Spinal cord (tissue), 10 donors: ENCODE results near the gene HIP1R. TPM values are rescaled to one million over a fixed set of nuclear protein-coding genes. Genes with fewer than 3 reads are reported as not detected.

ENCODE experiments used
- DNase-seq, 6 donors: peaks; one replicate each; pipeline versions ENCODE4 v3.0.0 to v3.0.0-alpha.2; 2013 to 2015; ENCODE audit warnings: low spot score in 6 of 6, low read depth in 4 of 6
- H3K27ac ChIP-seq: one replicate; pipeline ENCODE4 v1.5.1; 2013; ENCODE audit warnings: low read depth, low read length, control low read depth
- H3K27me3 ChIP-seq: one replicate; pipeline ENCODE4 v1.6.1; 2013; ENCODE audit warnings: low read length; ENCODE audit not compliant: control insufficient read depth, insufficient read depth
- H3K36me3 ChIP-seq: one replicate; pipeline ENCODE4 v1.6.1; 2013; ENCODE audit warnings: low read length; ENCODE audit not compliant: control insufficient read depth, insufficient read depth
- H3K4me1 ChIP-seq: one replicate; pipeline ENCODE4 v1.6.1; 2013; ENCODE audit warnings: low read length; ENCODE audit not compliant: control insufficient read depth, insufficient read depth
- H3K4me3 ChIP-seq: one replicate; pipeline ENCODE4 v1.5.1; 2013; ENCODE audit warnings: low read depth, low read length, control low read depth
- H3K9me3 ChIP-seq: one replicate; pipeline ENCODE4 v1.6.1; 2013; ENCODE audit warnings: low read length; ENCODE audit not compliant: control insufficient read depth, insufficient read depth
- WGBS: methylation state at CpG from one replicate; pipeline ENCODE4 v1.1.5; 2013; ENCODE audit warnings: missing lambda C conversion rate; ENCODE audit not compliant: insufficient coverage; 5-methylcytosine and 5-hydroxymethylcytosine counted together
- polyA plus RNA-seq, 2 donors: library from polyadenylated mRNA; unstranded; fragments of 120-200 nt; gene quantifications; one replicate each; pipeline ENCODE4 v1.2.1, GENCODE V29; 2013; ENCODE audit not compliant: insufficient read length in 2 of 2
- total RNA-seq, 2 donors: library from RNA; depleted of rRNA in 1 of 2; stranded (reverse); fragments of 120-200 nt in 1 of 2; fragments of >200 nt in 1 of 2; gene quantifications; one replicate each; pipeline versions ENCODE4 v1.2.3 to v1.2.4, GENCODE V29; 2013 to 2014
- donor health status: healthy.

HIP1R gene
- total and polyA plus RNA-seq, 4 donors, result 37.5 to 71.4 (median 49.8) TPM

GRCh38 chr12:122860854-122861586 is 25.8 kb downstream of the HIP1R start:
- H3K36me3 ChIP-seq, result peaks cover 92% of the 10 kb centered on the region
- WGBS, result 86% methylated on average over 19 of the region's 23 CpGs
- peaks cover 40% of the 10 kb centered on the region for H3K4me1 ChIP-seq
- H3K27me3 ChIP-seq, result no peaks in the 10 kb centered on the region
- no peaks in the 10 kb centered on the region for H3K9me3 ChIP-seq
- H3K27ac ChIP-seq, result no peak overlapping the region
- no peak for DNase-seq
- no peak overlapping the region for H3K4me3 ChIP-seq

GRCh38 chr12:122861587-122861970 is 26.3 kb downstream of the HIP1R start:
- H3K27ac ChIP-seq, result no peak overlapping the region
- no peak overlapping the region for H3K4me3 ChIP-seq
- 66% methylated on average over 3 of the region's 5 CpGs for WGBS
- H3K4me1 ChIP-seq, result peaks cover 40% of the 10 kb centered on the region
- no peak for DNase-seq
- H3K36me3 ChIP-seq, result peaks cover 92% of the 10 kb centered on the region
- no peaks in the 10 kb centered on the region for H3K9me3 ChIP-seq
- no peaks in the 10 kb centered on the region for H3K27me3 ChIP-seq

- Histone ChIP-seq H3K27ac (no peak overlapping the region), H3K27me3 (no peaks in the 10 kb centered on the region), H3K36me3 (peaks cover 92% of the 10 kb centered on the region), H3K4me3 (no peak overlapping the region), H3K9me3 (no peaks in the 10 kb centered on the region), H3K4me1 (peaks cover 40% of the 10 kb centered on the region)
- DNase-seq, result no peak
- WGBS, result 73% methylated on average over 20 of the region's 20 CpGs
Observed at GRCh38 chr12:122862110-122862634, 26.9 kb downstream of the HIP1R start.

DNA sequence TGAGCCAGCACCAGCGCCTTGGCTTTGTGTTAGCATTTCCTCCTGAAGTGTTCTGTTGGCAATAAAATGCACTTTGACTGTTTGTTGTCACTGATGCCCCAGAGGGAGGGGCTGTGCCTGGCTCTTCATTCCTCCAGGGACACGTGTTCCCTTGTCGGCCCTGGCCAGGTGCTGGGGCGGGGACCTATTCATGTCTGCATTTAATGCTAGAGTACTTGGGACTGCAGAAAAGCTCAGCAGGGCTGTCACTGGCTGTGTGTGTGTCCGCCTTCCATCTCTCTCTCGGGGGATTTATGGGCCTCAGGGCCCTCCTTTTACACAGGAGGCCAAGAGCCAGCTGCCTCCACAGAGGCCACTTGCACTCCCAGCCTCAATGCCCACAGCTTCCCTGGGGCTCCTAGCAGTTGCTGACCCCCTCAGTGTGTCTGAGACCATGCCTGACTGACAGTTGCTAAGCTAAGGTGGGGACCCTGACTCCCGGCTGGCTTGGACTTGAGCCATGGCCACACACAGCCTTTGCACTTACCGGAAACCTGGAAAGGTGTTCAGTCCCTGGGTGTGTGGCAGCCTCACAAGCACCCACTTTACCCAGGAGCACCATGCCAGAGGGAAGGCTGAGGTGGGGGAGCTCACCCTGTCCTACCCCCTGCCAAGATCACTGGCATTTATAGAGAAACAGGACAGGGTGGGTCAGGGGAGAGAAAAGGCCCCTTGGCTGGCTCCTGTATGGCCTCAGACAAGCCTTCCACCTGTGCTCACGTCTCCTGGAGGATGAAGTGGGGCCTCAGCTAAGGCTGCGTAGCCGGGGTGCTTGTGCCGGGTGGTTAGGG is 27.8 kb downstream of the HIP1R start:
- no peak overlapping the region for H3K4me3 ChIP-seq
- no peak overlapping the region for H3K27ac ChIP-seq
- no peaks in the 10 kb centered on the region for H3K27me3 ChIP-seq
- DNase-seq, result no peak
- 62% methylated on average over 11 of the region's 12 CpGs for WGBS
- H3K9me3 ChIP-seq, result no peaks in the 10 kb centered on the region
- H3K4me1 ChIP-seq, result peaks cover 40% of the 10 kb centered on the region
- peaks cover 95% of the 10 kb centered on the region for H3K36me3 ChIP-seq

- Histone ChIP-seq H3K36me3 (peaks cover 93% of the 10 kb centered on the region), H3K9me3 (no peaks in the 10 kb centered on the region), H3K4me1 (peaks cover 40% of the 10 kb centered on the region), H3K27ac (no peak overlapping the region), H3K4me3 (no peak overlapping the region), H3K27me3 (no peaks in the 10 kb centered on the region)
- 95% methylated on average over 4 of the region's 5 CpGs for whole genome bisulfite sequencing
- DNase-seq, result no peak
Observed at GRCh38 chr12:122864894-122865253, 29.6 kb downstream of the HIP1R start.

GRCh38 chr12:122865268-122866231 is 30.3 kb downstream of the HIP1R start:
- H3K27ac ChIP-seq, result no peak overlapping the region
- DNase-seq, result no peak
- no peak overlapping the region for H3K4me3 ChIP-seq
- 73% methylated on average over 38 of the region's 43 CpGs for WGBS
- H3K27me3 ChIP-seq, result no peaks in the 10 kb centered on the region
- peaks cover 39% of the 10 kb centered on the region for H3K4me1 ChIP-seq
- H3K9me3 ChIP-seq, result no peaks in the 10 kb centered on the region
- peaks cover 92% of the 10 kb centered on the region for H3K36me3 ChIP-seq

DNA sequence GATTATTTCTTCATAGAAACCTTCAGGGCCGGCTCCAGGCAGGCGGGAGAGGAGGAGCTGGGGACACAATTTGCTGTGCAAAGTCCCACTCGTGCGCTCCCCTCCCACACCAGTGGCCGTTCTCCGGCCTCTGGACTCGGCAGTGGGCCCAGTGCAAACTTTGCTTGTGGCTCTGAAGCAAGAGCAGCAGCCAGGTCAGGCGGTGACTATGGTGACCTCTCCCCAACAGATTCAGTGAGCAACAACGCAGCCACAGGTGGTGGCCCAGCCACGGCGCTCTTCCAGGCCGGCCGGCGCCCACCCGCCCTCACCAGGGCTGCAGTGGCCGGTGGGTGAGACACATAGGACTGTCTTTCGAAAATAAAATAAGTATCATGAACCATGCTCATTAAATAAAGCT is 31.1 kb downstream of the HIP1R start:
- 92% methylated on average over 10 of the region's 17 CpGs for WGBS
- DNase-seq, result no peak
- Histone ChIP-seq H3K27me3 (no peaks in the 10 kb centered on the region), H3K9me3 (no peaks in the 10 kb centered on the region), H3K4me1 (peaks cover 42% of the 10 kb centered on the region), H3K27ac (no peak overlapping the region), H3K36me3 (peaks cover 84% of the 10 kb centered on the region), H3K4me3 (no peak overlapping the region)

GRCh38 chr12:122866950-122867607 is 31.8 kb downstream of the HIP1R start:
- Histone ChIP-seq H3K27me3 (no peaks in the 10 kb centered on the region), H3K4me3 (no peak overlapping the region), H3K36me3 (peaks cover 77% of the 10 kb centered on the region), H3K4me1 (peaks cover 47% of the 10 kb centered on the region), H3K9me3 (no peaks in the 10 kb centered on the region), H3K27ac (no peak overlapping the region)
- WGBS, result 88% methylated on average over 30 of the region's 36 CpGs
- no peak for DNase-seq
